ENCODE results near the gene BRICD5. TPM values are rescaled to one million over a fixed set of nuclear protein-coding genes. Genes with fewer than 3 reads are reported as not detected.

Gene BRICD5
- total RNA-seq, 1 donor from 2014 or later, result 30.2 TPM

GRCh38 chr16:2200313-2200712 lies 10.3 kb downstream of the BRICD5 start:
- Mint-ChIP-seq H3K36me3 (ENCODE audit: unreplicated experiment) (peaks cover 5% of the 10 kb centered on the region), H3K27me3 (ENCODE audit: unreplicated experiment) (peaks cover 20% of the 10 kb centered on the region), H3K4me3 (ENCODE audit: unreplicated experiment) (no peak overlapping the region), H3K9me3 (ENCODE audit: unreplicated experiment) (peaks cover 8% of the 10 kb centered on the region), H3K4me1 (ENCODE audit: low read depth, unreplicated experiment) (peaks cover 2% of the 10 kb centered on the region), H3K27ac (ENCODE audit: unreplicated experiment) (no peak overlapping the region)
- TF ChIP-seq CTCF (IDR thresholded peaks at IDR 0.05; ENCODE audit: partially characterized antibody, unreplicated experiment), result no peak
- no peak for DNase-seq

GRCh38 chr16:2199621-2200139 lies 11.0 kb downstream of the BRICD5 start:
- H3K27ac Mint-ChIP-seq (ENCODE audit: unreplicated experiment), result no peak overlapping the region
- DNase-seq, result no peak
- no peak overlapping the region for H3K4me3 Mint-ChIP-seq (ENCODE audit: unreplicated experiment)
- TF ChIP-seq CTCF (IDR thresholded peaks at IDR 0.05; ENCODE audit: partially characterized antibody, unreplicated experiment), result no peak
- peaks cover 21% of the 10 kb centered on the region for H3K27me3 Mint-ChIP-seq (ENCODE audit: unreplicated experiment)
- H3K4me1 Mint-ChIP-seq (ENCODE audit: low read depth, unreplicated experiment), result peaks cover 2% of the 10 kb centered on the region
- peaks cover 5% of the 10 kb centered on the region for H3K36me3 Mint-ChIP-seq (ENCODE audit: unreplicated experiment)
- peaks cover 8% of the 10 kb centered on the region for H3K9me3 Mint-ChIP-seq (ENCODE audit: unreplicated experiment)

- no peaks in the 10 kb centered on the region for H3K4me1 Mint-ChIP-seq (ENCODE audit: low read depth, unreplicated experiment)
- H3K36me3 Mint-ChIP-seq (ENCODE audit: unreplicated experiment), result peaks cover 5% of the 10 kb centered on the region
- peaks cover 5% of the 10 kb centered on the region for H3K9me3 Mint-ChIP-seq (ENCODE audit: unreplicated experiment)
- H3K27me3 Mint-ChIP-seq (ENCODE audit: unreplicated experiment), result peaks cover 25% of the 10 kb centered on the region
- no peak for DNase-seq
- H3K4me3 Mint-ChIP-seq (ENCODE audit: unreplicated experiment), result no peak overlapping the region
- H3K27ac Mint-ChIP-seq (ENCODE audit: unreplicated experiment), result no peak overlapping the region
- no peak for TF ChIP-seq CTCF (IDR thresholded peaks at IDR 0.05; ENCODE audit: partially characterized antibody, unreplicated experiment)
Observed at GRCh38 chr16:2199095-2199494, 11.6 kb downstream of the BRICD5 start.

GRCh38 chr16:2198283-2198682 lies 12.4 kb downstream of the BRICD5 start:
- Mint-ChIP-seq H3K4me1 (ENCODE audit: low read depth, unreplicated experiment) (no peaks in the 10 kb centered on the region), H3K9me3 (ENCODE audit: unreplicated experiment) (peaks cover 2% of the 10 kb centered on the region), H3K27me3 (ENCODE audit: unreplicated experiment) (peaks cover 25% of the 10 kb centered on the region), H3K27ac (ENCODE audit: unreplicated experiment) (no peak overlapping the region), H3K4me3 (ENCODE audit: unreplicated experiment) (no peak overlapping the region), H3K36me3 (ENCODE audit: unreplicated experiment) (peaks cover 5% of the 10 kb centered on the region)
- no peak for DNase-seq
- no peak for TF ChIP-seq CTCF (IDR thresholded peaks at IDR 0.05; ENCODE audit: partially characterized antibody, unreplicated experiment)

GRCh38 chr16:2197765-2198164 lies 12.9 kb downstream of the BRICD5 start:
- TF ChIP-seq CTCF (IDR thresholded peaks at IDR 0.05; ENCODE audit: partially characterized antibody, unreplicated experiment), result no peak
- H3K4me3 Mint-ChIP-seq (ENCODE audit: unreplicated experiment), result peak overlapping the region; percentile 34
- H3K9me3 Mint-ChIP-seq (ENCODE audit: unreplicated experiment), result peaks cover 2% of the 10 kb centered on the region
- peaks cover 25% of the 10 kb centered on the region for H3K27me3 Mint-ChIP-seq (ENCODE audit: unreplicated experiment)
- H3K36me3 Mint-ChIP-seq (ENCODE audit: unreplicated experiment), result peaks cover 5% of the 10 kb centered on the region
- H3K27ac Mint-ChIP-seq (ENCODE audit: unreplicated experiment), result no peak overlapping the region
- no peaks in the 10 kb centered on the region for H3K4me1 Mint-ChIP-seq (ENCODE audit: low read depth, unreplicated experiment)
- no peak for DNase-seq

All from glutamatergic neuron (in vitro differentiated cells).